A549 (cell line): Measurements from ENCODE around the gene FAM217B. TPM values are rescaled to one million over a fixed set of nuclear protein-coding genes. Genes with fewer than 3 reads are reported as not detected.

Experiments
- ATAC-seq, 2 experiments: fragments of 200-7000 bp in 1 of 2; fragments of >200 bp in 1 of 2; cut with Nextera tagmentation in 1 of 2; cut with Tn5 transposase in 1 of 2; 3 replicates each; pipeline versions ENCODE4 v1.8.0 to v1.9.1; 2018 to 2020; ENCODE audit warnings: mild to moderate bottlenecking in 1 of 2, moderate library complexity in 1 of 2
- CTCF ChIA-PET: fragments of 300-600 bp; sonication (Branson Sonifier 250); formaldehyde crosslinking; extraction: SDS; loops from one replicate; lab custom pipeline; 2021; ENCODE audit warnings: antibody characterized with exemption, inconsistent platforms; lab: Yijun Ruan, JAX
- POLR2A ChIA-PET: fragments of 350-600 bp; formaldehyde crosslinking; extraction: SDS; loops from one replicate; lab custom pipeline; 2021; ENCODE audit warnings: antibody characterized with exemption, inconsistent platforms; lab: Yijun Ruan, JAX
- DNase-seq, 2 experiments: peaks; one replicate each; pipeline versions ENCODE4 v3.0.0 to v3.0.0-alpha.2; 2011 to 2016; ENCODE audit warnings: low read depth in 1 of 2, low spot score in 1 of 2
- FAIRE-seq: peaks from 2 replicates; lab custom pipeline; 2011; peaks lifted over from hg19 to GRCh38; lab: Jason Lieb, UNC
- H3K27ac ChIP-seq, 2 experiments: fragments of >200 bp; sonication (Bioruptor Twin); formaldehyde crosslinking; 3 replicates each; pipeline ENCODE4 v1.5.1; 2016 to 2017
- H3K4me1 ChIP-seq: fragments of >200 bp; sonication (Bioruptor Twin); formaldehyde crosslinking; 3 replicates; pipeline ENCODE4 v1.6.1; 2016
- H3K4me2 ChIP-seq: fragments of >200 bp; sonication (Bioruptor Twin); formaldehyde crosslinking; 3 replicates; pipeline ENCODE4 v1.6.1; 2016
- H3K4me3 ChIP-seq: fragments of >200 bp; sonication (Bioruptor Twin); formaldehyde crosslinking; 3 replicates; pipeline ENCODE4 v1.5.1; 2016
- H3K9me3 ChIP-seq: fragments of >200 bp; sonication (Bioruptor Twin); formaldehyde crosslinking; 3 replicates; pipeline ENCODE4 v1.6.1; 2016
- BHLHE40 ChIP-seq: IDR thresholded peaks from 2 replicates; pipeline ENCODE4 v1.6.1; 2012; ENCODE audit warnings: low read depth, low read length, inconsistent platforms
- CBX8 ChIP-seq: fragments of 200-600 bp; sonication (generic); IDR thresholded peaks from 2 replicates; pipeline ENCODE4 v1.6.1; 2016
- CEBPB ChIP-seq, 2 experiments: fragments of >200 bp in 1 of 2; sonication (Bioruptor Twin) in 1 of 2; formaldehyde crosslinking in 1 of 2; IDR thresholded peaks; 2 replicates each; pipeline ENCODE4 v1.6.1; 2012 to 2016
- CHD2 ChIP-seq: fragments of 150-350 bp; IDR thresholded peaks from 2 replicates; pipeline ENCODE4 v1.6.1; 2014; ENCODE audit warnings: low read length; ENCODE audit not compliant: partially characterized antibody
- EHF ChIP-seq: fragments of 250-450 bp; sonication (Bioruptor Pico); IDR thresholded peaks from 2 replicates; pipeline ENCODE4 v1.5.0; 2020; ENCODE audit warnings: mild to moderate bottlenecking
- EHMT2 ChIP-seq: fragments of 200-600 bp; sonication (generic); IDR thresholded peaks from 2 replicates; pipeline ENCODE4 v1.6.1; 2016; ENCODE audit warnings: antibody characterized with exemption, low read depth, mild to moderate bottlenecking, moderate library complexity
- ESRRA ChIP-seq: fragments of 150-350 bp; IDR thresholded peaks from 2 replicates; pipeline ENCODE4 v1.6.1; 2014; ENCODE audit warnings: mild to moderate bottlenecking, low read length, borderline replicate concordance
- FOSL2 ChIP-seq, 2 experiments: fragments of 450-650 bp in 1 of 2; fragments of >200 bp in 1 of 2; sonication (Bioruptor Twin) in 1 of 2; formaldehyde crosslinking; IDR thresholded peaks; 2 replicates each; pipeline versions ENCODE4 v1.5.0 to v1.6.1; 2016 to 2020; ENCODE audit warnings: mild to moderate bottlenecking in 1 of 2, moderate library complexity in 1 of 2
- HOXA7 ChIP-seq: fragments of 250-450 bp; sonication (Bioruptor Pico); IDR thresholded peaks from 2 replicates; pipeline ENCODE4 v1.5.0; 2020; ENCODE audit warnings: mild to moderate bottlenecking, moderate library complexity
- HOXB13 ChIP-seq: fragments of 250-450 bp; sonication (Bioruptor Pico); IDR thresholded peaks from 2 replicates; pipeline ENCODE4 v1.5.0; 2020; ENCODE audit warnings: low read depth, mild to moderate bottlenecking, moderate library complexity
- JUN ChIP-seq, 2 experiments: fragments of >200 bp; sonication (Bioruptor Twin); formaldehyde crosslinking; IDR thresholded peaks; 2 replicates in 1 of 2; 3 replicates in 1 of 2; pipeline ENCODE4 v1.6.1; 2016 to 2017
- JUNB ChIP-seq: fragments of >200 bp; sonication (Bioruptor Twin); formaldehyde crosslinking; IDR thresholded peaks from 2 replicates; pipeline ENCODE4 v1.6.1; 2016
- KDM1A ChIP-seq: fragments of 200-600 bp; sonication (generic); IDR thresholded peaks from 2 replicates; pipeline ENCODE4 v1.6.1; 2016; ENCODE audit warnings: low read depth, mild to moderate bottlenecking
- MAFK ChIP-seq: fragments of 450-650 bp; IDR thresholded peaks from 2 replicates; pipeline ENCODE4 v1.6.1; 2014; ENCODE audit not compliant: partially characterized antibody
- MYC ChIP-seq: IDR thresholded peaks from 2 replicates; pipeline ENCODE4 v1.6.1; 2012; ENCODE audit warnings: mild to moderate bottlenecking, inconsistent platforms, low read length, improper control_type of control experiment, borderline replicate concordance
- NFE2L2 ChIP-seq: fragments of 150-350 bp; conservative IDR thresholded peaks from 2 replicates; pipeline ENCODE4 v1.6.1; 2014; ENCODE audit warnings: low read length
- NR3C1 ChIP-seq: fragments of >200 bp; sonication (Bioruptor Twin); formaldehyde crosslinking; IDR thresholded peaks from 3 replicates; pipeline ENCODE4 v1.6.1; 2017
- POLR2AphosphoS2 ChIP-seq: conservative IDR thresholded peaks from 2 replicates; pipeline ENCODE4 v1.6.1; 2012; ENCODE audit warnings: low read length, improper control_type of control experiment, inconsistent platforms
- RARB ChIP-seq: fragments of 250-450 bp; sonication (Bioruptor Pico); IDR thresholded peaks from 2 replicates; pipeline ENCODE4 v1.8.0; 2021; ENCODE audit warnings: mild to moderate bottlenecking, moderate library complexity
- SMC3 ChIP-seq: fragments of >200 bp; sonication (Bioruptor Twin); formaldehyde crosslinking; IDR thresholded peaks from 3 replicates; pipeline ENCODE4 v1.6.1; 2018; ENCODE audit warnings: inconsistent platforms
- SREBF2 ChIP-seq: fragments of 450-650 bp; IDR thresholded peaks from 2 replicates; pipeline ENCODE4 v1.6.1; 2014; ENCODE audit warnings: mild to moderate bottlenecking, moderate library complexity
- TFCP2L1 ChIP-seq: fragments of 250-450 bp; sonication (Bioruptor Pico); IDR thresholded peaks from 2 replicates; pipeline ENCODE4 v1.5.0; 2021; ENCODE audit warnings: mild to moderate bottlenecking
- TP53 ChIP-seq: fragments of 250-450 bp; sonication (Bioruptor Pico); IDR thresholded peaks from 2 replicates; pipeline ENCODE4 v1.5.0; 2021; ENCODE audit warnings: mild to moderate bottlenecking, moderate library complexity
- ZC3H11A ChIP-seq: fragments of 450-650 bp; IDR thresholded peaks from 2 replicates; pipeline ENCODE4 v1.6.1; 2014; ENCODE audit warnings: antibody characterized with exemption, mild to moderate bottlenecking
- WGBS: methylation state at CpG from one replicate; pipeline ENCODE4 v1.1.6; 2017; ENCODE audit errors: missing lambda C conversion rate; 5-methylcytosine and 5-hydroxymethylcytosine counted together
- polyA plus RNA-seq, 4 experiments: library from polyadenylated mRNA; depleted of rRNA in 3 of 4; stranded (reverse); fragments of >200 nt; fragmentation: RNase III in 1 of 4; extraction: RNeasy Plus Mini Kit Qiagen cat#74134 plus additional on column Dnase treatment in 1 of 4; gene quantifications; 2 replicates in 3 of 4; 3 replicates in 1 of 4; pipeline ENCODE4 v1.2.3, GENCODE V29; 2011 to 2017
- TF ChIP-seq, protein P1 (sequence below): fragments of 450-650 bp; IDR thresholded peaks from 2 replicates; pipeline ENCODE4 v1.6.1; 2014; ENCODE audit warnings: antibody characterized with exemption
- TF ChIP-seq, protein P2 (sequence below): fragments of >200 bp; sonication (Bioruptor Twin); formaldehyde crosslinking; IDR thresholded peaks from 3 replicates; pipeline ENCODE4 v1.5.1; 2016
- TF ChIP-seq, protein P3 (sequence below): fragments of 250-450 bp; sonication (Bioruptor Pico); IDR thresholded peaks from 2 replicates; pipeline ENCODE4 v1.5.0; 2021; ENCODE audit warnings: mild to moderate bottlenecking, moderate library complexity, borderline replicate concordance
- TF ChIP-seq, protein P4 (sequence below): IDR thresholded peaks from 2 replicates; pipeline ENCODE4 v1.6.1; 2012; ENCODE audit warnings: low read depth, borderline replicate concordance

FAM217B gene
- polyA plus RNA-seq, 2 of the 4 experiments (the other 2 are of a cell fraction) = 6.2 to 11.6 TPM

DNA sequence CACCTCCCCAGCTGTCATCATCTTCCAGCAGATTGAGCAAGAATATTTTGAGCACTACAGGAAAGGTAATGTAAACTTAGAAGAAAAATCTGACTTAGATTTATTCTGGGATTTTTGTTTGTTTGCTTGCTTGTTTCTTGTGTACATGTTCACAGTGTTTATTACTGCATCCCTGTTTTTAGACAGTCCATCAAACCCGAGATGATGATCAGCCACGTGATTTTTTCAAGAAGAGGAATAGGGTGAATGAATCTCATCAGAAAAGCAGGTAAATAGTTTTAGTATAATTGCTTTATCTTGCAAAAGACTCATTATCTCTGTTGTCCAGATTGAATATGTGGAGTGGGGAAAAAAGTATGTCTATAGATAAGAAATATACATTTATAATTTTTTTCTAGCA lies 2.1 kb downstream of the FAM217B start (continued):
- TF ChIP-seq, protein P1, sequence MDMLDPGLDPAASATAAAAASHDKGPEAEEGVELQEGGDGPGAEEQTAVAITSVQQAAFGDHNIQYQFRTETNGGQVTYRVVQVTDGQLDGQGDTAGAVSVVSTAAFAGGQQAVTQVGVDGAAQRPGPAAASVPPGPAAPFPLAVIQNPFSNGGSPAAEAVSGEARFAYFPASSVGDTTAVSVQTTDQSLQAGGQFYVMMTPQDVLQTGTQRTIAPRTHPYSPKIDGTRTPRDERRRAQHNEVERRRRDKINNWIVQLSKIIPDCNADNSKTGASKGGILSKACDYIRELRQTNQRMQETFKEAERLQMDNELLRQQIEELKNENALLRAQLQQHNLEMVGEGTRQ = no peak
- no peak for TF ChIP-seq JUN (IDR thresholded peaks at IDR 0.05)
- TF ChIP-seq, all 56 proteins: peak for 0

DNA sequence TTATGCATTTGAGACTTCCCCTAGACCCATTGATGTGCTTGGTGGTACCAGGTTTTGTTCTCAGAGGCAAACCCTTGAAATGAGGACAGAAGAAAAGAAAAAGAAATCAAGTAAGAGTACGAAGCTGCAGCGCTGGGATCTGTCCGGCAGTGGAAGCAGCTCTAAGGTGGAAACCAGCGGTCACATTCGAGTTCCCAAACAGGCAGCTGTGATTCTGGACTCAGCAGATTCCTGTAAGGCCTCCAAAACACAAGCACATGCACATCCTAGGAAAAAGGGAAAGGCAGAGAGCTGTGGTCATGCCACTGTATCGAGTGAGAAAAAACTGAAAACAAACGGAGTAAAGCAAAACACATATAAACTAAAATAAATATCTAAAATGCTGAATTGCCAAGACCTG lies 4.5 kb downstream of the FAM217B start:
- no peak overlapping the region for H3K27ac ChIP-seq
- CTCF ChIA-PET = interaction anchor here (1.0 to 9.6 kb wide), 4 partner anchors 9 to 113 kb away, joined by 3 to 73 read pairs (median 8); partner anchors contain the start of gene SYCP2
- POLR2A ChIA-PET = no interaction called here
- no peak overlapping the region for H3K4me3 ChIP-seq
- H3K4me2 ChIP-seq = no peak overlapping the region
- no peaks in the 10 kb centered on the region for H3K9me3 ChIP-seq
- no peak for DNase-seq
- ATAC-seq = no peak
- TF ChIP-seq SREBF2 (no peak), CHD2 (no peak), ZC3H11A (no peak), HOXB13 (no peak), HOXA7 (CRISPR knock-in tag) (no peak), TFCP2L1 (CRISPR knock-in tag) (no peak), EHMT2 (no peak), NR3C1 (no peak), JUNB (no peak), RARB (CRISPR knock-in tag) (no peak), KDM1A (no peak), POLR2AphosphoS2 (no peak), SMC3 (no peak), MAFK (no peak)
- TF ChIP-seq, protein P2, sequence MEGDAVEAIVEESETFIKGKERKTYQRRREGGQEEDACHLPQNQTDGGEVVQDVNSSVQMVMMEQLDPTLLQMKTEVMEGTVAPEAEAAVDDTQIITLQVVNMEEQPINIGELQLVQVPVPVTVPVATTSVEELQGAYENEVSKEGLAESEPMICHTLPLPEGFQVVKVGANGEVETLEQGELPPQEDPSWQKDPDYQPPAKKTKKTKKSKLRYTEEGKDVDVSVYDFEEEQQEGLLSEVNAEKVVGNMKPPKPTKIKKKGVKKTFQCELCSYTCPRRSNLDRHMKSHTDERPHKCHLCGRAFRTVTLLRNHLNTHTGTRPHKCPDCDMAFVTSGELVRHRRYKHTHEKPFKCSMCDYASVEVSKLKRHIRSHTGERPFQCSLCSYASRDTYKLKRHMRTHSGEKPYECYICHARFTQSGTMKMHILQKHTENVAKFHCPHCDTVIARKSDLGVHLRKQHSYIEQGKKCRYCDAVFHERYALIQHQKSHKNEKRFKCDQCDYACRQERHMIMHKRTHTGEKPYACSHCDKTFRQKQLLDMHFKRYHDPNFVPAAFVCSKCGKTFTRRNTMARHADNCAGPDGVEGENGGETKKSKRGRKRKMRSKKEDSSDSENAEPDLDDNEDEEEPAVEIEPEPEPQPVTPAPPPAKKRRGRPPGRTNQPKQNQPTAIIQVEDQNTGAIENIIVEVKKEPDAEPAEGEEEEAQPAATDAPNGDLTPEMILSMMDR = no peak
- TF ChIP-seq, protein P3, sequence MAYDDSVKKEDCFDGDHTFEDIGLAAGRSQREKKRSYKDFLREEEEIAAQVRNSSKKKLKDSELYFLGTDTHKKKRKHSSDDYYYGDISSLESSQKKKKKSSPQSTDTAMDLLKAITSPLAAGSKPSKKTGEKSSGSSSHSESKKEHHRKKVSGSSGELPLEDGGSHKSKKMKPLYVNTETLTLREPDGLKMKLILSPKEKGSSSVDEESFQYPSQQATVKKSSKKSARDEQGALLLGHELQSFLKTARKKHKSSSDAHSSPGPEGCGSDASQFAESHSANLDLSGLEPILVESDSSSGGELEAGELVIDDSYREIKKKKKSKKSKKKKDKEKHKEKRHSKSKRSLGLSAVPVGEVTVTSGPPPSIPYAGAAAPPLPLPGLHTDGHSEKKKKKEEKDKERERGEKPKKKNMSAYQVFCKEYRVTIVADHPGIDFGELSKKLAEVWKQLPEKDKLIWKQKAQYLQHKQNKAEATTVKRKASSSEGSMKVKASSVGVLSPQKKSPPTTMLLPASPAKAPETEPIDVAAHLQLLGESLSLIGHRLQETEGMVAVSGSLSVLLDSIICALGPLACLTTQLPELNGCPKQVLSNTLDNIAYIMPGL (CRISPR knock-in tag) = no peak
- TF ChIP-seq, protein P4, sequence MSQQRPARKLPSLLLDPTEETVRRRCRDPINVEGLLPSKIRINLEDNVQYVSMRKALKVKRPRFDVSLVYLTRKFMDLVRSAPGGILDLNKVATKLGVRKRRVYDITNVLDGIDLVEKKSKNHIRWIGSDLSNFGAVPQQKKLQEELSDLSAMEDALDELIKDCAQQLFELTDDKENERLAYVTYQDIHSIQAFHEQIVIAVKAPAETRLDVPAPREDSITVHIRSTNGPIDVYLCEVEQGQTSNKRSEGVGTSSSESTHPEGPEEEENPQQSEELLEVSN = no peak
- H3K4me1 ChIP-seq = peaks cover 11% of the 10 kb centered on the region
- 94% methylated on average over 7 of the region's 7 CpGs for WGBS
- FAIRE-seq = no peak

DNA sequence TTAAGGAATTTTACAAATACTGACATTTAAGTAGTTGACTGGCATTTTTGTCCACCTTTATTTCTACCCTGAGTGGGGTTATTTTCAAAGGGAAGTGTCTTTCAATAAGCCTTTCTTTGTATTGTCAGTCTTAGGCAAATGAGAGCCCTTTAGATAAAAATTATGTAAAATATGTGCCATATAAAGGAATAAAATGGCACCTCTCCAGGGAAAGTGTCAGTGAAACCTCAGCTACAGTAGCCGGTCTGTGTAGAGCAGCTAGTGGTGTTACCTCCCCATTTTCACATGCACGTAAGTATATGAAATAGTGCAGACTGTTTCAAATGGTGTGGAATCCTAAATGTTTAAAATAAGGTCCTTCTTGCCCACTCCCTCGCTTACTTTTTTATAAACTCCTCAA lies 5.0 kb downstream of the FAM217B start:
- no peaks in the 10 kb centered on the region for H3K9me3 ChIP-seq
- CTCF ChIA-PET = interaction anchor here (1.0 to 9.6 kb wide), 4 partner anchors 10 to 112 kb away, joined by 3 to 73 read pairs (median 8); partner anchors contain the start of gene SYCP2
- no peak for DNase-seq
- H3K4me3 ChIP-seq = no peak overlapping the region
- 91% methylated on average over 3 of the region's 3 CpGs for WGBS
- POLR2A ChIA-PET = no interaction called here
- FAIRE-seq = no peak
- TF ChIP-seq POLR2AphosphoS2 (no peak), NFE2L2 (no peak), TP53 (CRISPR knock-in tag) (no peak), CBX8 (no peak), CHD2 (no peak), FOSL2 (IDR thresholded peaks at IDR 0.05) (no peak), FOSL2 (CRISPR knock-in tag; IDR thresholded peaks at IDR 0.05) (no peak), CEBPB (IDR thresholded peaks at IDR 0.05) (no peak), BHLHE40 (no peak), EHF (no peak), ESRRA (no peak), MYC (no peak)
- TF ChIP-seq, protein P2 = no peak
- TF ChIP-seq, all 56 proteins: peak for 0
- ATAC-seq = no peak
- Histone ChIP-seq H3K27ac (no peak overlapping the region), H3K4me1 (peaks cover 11% of the 10 kb centered on the region), H3K4me2 (no peak overlapping the region)
